Heart left ventricle (tissue), 16 donors: ENCODE measurements around the gene OASL. TPM values are rescaled to one million over a fixed set of nuclear protein-coding genes. Genes with fewer than 3 reads are reported as not detected.
"Not testable (repeated sequence)": the region's sequence is repeated elsewhere in the genome, so short reads cannot be mapped to it uniquely, and the experiment has no call there.

Source experiments
- ATAC-seq, 4 donors: fragments of 200-7000 bp; cut with Tn5 transposase; one replicate each; pipeline ENCODE4 v1.9.1; 2020 to 2022; ENCODE audit warnings: moderate library complexity in 4 of 4, mild to moderate bottlenecking in 3 of 4, moderate number of reproducible peaks in 1 of 4
- DNase-seq, 5 donors: peaks; one replicate each; pipeline ENCODE4 v3.0.0-alpha.2; 2020
- H3K27ac ChIP-seq, 12 donors: fragments of 200-600 bp; sonication (generic) in 4 of 12; one replicate each; pipeline versions ENCODE4 v1.5.0 to v1.8.0; 2016 to 2022; ENCODE audit warnings: mild to moderate bottlenecking in 2 of 12
- H3K27me3 ChIP-seq, 9 donors: fragments of 200-600 bp; sonication (generic) in 2 of 9; one replicate each; pipeline versions ENCODE4 v1.5.1 to v1.8.0; 2016 to 2022; ENCODE audit warnings: mild to moderate bottlenecking in 3 of 9
- H3K36me3 ChIP-seq, 9 donors: fragments of 200-600 bp; sonication (generic) in 2 of 9; one replicate each; pipeline versions ENCODE4 v1.5.0 to v1.8.0; 2018 to 2022; ENCODE audit warnings: mild to moderate bottlenecking in 2 of 9
- H3K4me1 ChIP-seq, 12 donors: fragments of 200-600 bp; sonication (generic) in 4 of 12; one replicate each; pipeline versions ENCODE4 v1.5.0 to v1.8.0; 2016 to 2022; ENCODE audit warnings: mild to moderate bottlenecking in 3 of 12
- H3K4me3 ChIP-seq, 12 donors: fragments of 200-600 bp; sonication (generic) in 4 of 12; one replicate each; pipeline versions ENCODE4 v1.5.0 to v1.8.0; 2017 to 2022; ENCODE audit warnings: mild to moderate bottlenecking in 9 of 12, moderate library complexity in 4 of 12
- H3K9me3 ChIP-seq, 12 donors: fragments of 200-600 bp; sonication (generic) in 4 of 12; one replicate each; pipeline versions ENCODE4 v1.5.0 to v1.8.0; 2016 to 2022; ENCODE audit warnings: mild to moderate bottlenecking in 1 of 12
- CTCF ChIP-seq, 12 donors: fragments of 200-600 bp; sonication (generic) in 4 of 12; IDR thresholded peaks; one replicate each; pipeline versions ENCODE4 v1.5.0 to v1.8.0; 2018 to 2022; ENCODE audit warnings: antibody characterized with exemption in 12 of 12, mild to moderate bottlenecking in 5 of 12
- POLR2A ChIP-seq, 2 donors: fragments of 450-650 bp; IDR thresholded peaks; one replicate each; pipeline ENCODE4 v1.6.1; 2017; ENCODE audit warnings: antibody characterized with exemption in 2 of 2, mild to moderate bottlenecking in 2 of 2, moderate library complexity in 2 of 2
- WGBS, 4 donors: extraction: QIAGEN DNeasy Blood & Tissue Kit in 2 of 4; methylation state at CpG; one replicate each; pipeline versions ENCODE4 v1.1.5 to v1.1.7; 2013 to 2018; 5-methylcytosine and 5-hydroxymethylcytosine counted together
- intact Hi-C, 10 donors: fragments of 100-400 bp; cut with DNase I; formaldehyde crosslinking; loops; one replicate each; pipeline versions ENCODE4 v1.11.1 to v1.14.2; 2022
- polyA plus RNA-seq, 2 donors: library from polyadenylated mRNA; stranded (reverse); fragments of 200-250 nt; gene quantifications; one replicate each; pipeline ENCODE4 v1.2.3, GENCODE V29; 2013
- total RNA-seq, 9 donors: library from RNA; depleted of rRNA in 2 of 9; stranded (reverse); fragments of >200 nt in 2 of 9; fragmentation: NEBNext Ultra II Directional in 3 of 9; extraction: Animal tissue kit (Norgen Biotek cat#: 25700) in 3 of 9; gene quantifications; one replicate each; pipeline versions ENCODE4 v1.1.0 to v1.2.4, GENCODE V29; 2016 to 2023
- donor health status: ischemic (EF 13 %, LVEDD 7.1; RV severe dilation, severe dysfunction).
- donor health status: healthy with polysubstance abuse.
- donor health status: DM: no; HTN: yes; CAD: no.
- donor health status: DM: no; HTN: no; CAD: no.
- donor health status: ischemic (EF 25% LVEDD 6.9; RV normal size, moderate dysfunction).
- donor health status: ischemic (EF 25% LVEDD 5.7; RV mildly dilated, moderate dysfunction).
- donor health status: healthy.
- donor health status: DM: yes; HTN: yes; CAD: no.
- donor health status: ischemic (EF 35%, LVEDD 5.7; RV mildly dilated, moderate dysfunction).
- donor health status: nonischemic (EF 11% LVEDD 7.7; RV severe dilation, severe dysfunction).
- donor health status: DM: yes; HTN: yes; CAD: no.
- donor health status: PGD.
- donor health status: ischemic (EF 29% LVEDD 5.4; RV normal size, mild dysfunction).
- donor health status: nonischemic (EF 23%, LVEDD 6.1; RV moderate dilation, normal function).

The OASL gene
- total and polyA plus RNA-seq, 11 donors = 0.32 to 5.0 (median 0.53) TPM; not detected in 1

GRCh38 chr12:121080909-121081308 lies 41.9 kb upstream of the OASL start:
- intact Hi-C loops = loop anchor here in 1 of 10 donors (10.0 kb wide), 1 partner anchor 486 kb away; no protein-coding TSS in a partner anchor
- Histone ChIP-seq H3K27me3 (no peaks in the 10 kb centered on the region), H3K9me3 (no peaks in the 10 kb centered on the region), H3K4me1 (no peaks in the 10 kb centered on the region), H3K4me3 (no peak overlapping the region), H3K36me3 (no peaks in the 10 kb centered on the region), H3K27ac (no peak overlapping the region)
- TF ChIP-seq POLR2A (IDR thresholded peaks at IDR 0.05) (no peak), CTCF (IDR thresholded peaks at IDR 0.05) (no peak)
- 90 to 99% (median 93%) methylated on average over 2 of the region's 2 CpGs for WGBS, 4 donors
- DNase-seq = no peak
- ATAC-seq = no peak

- Histone ChIP-seq H3K27me3 (no peaks in the 10 kb centered on the region), H3K36me3 (no peaks in the 10 kb centered on the region), H3K27ac (no peak overlapping the region), H3K4me1 (no peaks in the 10 kb centered on the region), H3K9me3 (no peaks in the 10 kb centered on the region), H3K4me3 (no peak overlapping the region)
- TF ChIP-seq CTCF (IDR thresholded peaks at IDR 0.05) (no peak), POLR2A (IDR thresholded peaks at IDR 0.05) (no peak)
- WGBS, 4 donors = 83 to 97% (median 93%) methylated on average over 7 to 13 of the region's 13 CpGs
- ATAC-seq (no peak), DNase-seq (no peak)
- intact Hi-C loops = loop anchor here in 1 of 10 donors (10.0 kb wide), 1 partner anchor 485 kb away; no protein-coding TSS in a partner anchor
Observed at GRCh38 chr12:121079736-121080272, 40.8 kb upstream of the OASL start.

GRCh38 chr12:121077440-121077839 lies 38.4 kb upstream of the OASL start:
- intact Hi-C loops = not testable (repeated sequence)

GRCh38 chr12:121075911-121076310 lies 36.9 kb upstream of the OASL start:
- H3K4me1 ChIP-seq, H3K36me3 ChIP-seq, H3K27ac ChIP-seq, H3K4me3 ChIP-seq, ATAC-seq, H3K27me3 ChIP-seq, intact Hi-C loops, DNase-seq: not testable (repeated sequence)
- 91 to 98% (median 94%) methylated on average over 18 to 32 of the region's 33 CpGs for WGBS, 4 donors
- peaks cover 0 to 23% (median 7%) of the 10 kb centered on the region in 12 donors for H3K9me3 ChIP-seq

More at GRCh38 chr12:121077440-121077839, 38.4 kb upstream of the OASL start:
- not testable (repeated sequence) for H3K27me3 ChIP-seq, ATAC-seq, H3K4me3 ChIP-seq, H3K27ac ChIP-seq, H3K4me1 ChIP-seq, H3K36me3 ChIP-seq, DNase-seq
- peaks cover 0 to 12% (median 4%) of the 10 kb centered on the region in 12 donors for H3K9me3 ChIP-seq
- WGBS, 4 donors = 85 to 100% (median 95%) methylated on average over 1 to 2 of the region's 3 CpGs

GRCh38 chr12:121072147-121072546 lies 33.1 kb upstream of the OASL start:
- ATAC-seq = no peak
- no peaks in the 10 kb centered on the region for H3K4me1 ChIP-seq
- intact Hi-C loops = no loop called here
- H3K4me3 ChIP-seq = no peak overlapping the region
- no peak for TF ChIP-seq CTCF (IDR thresholded peaks at IDR 0.05)
- no peak for TF ChIP-seq POLR2A (IDR thresholded peaks at IDR 0.05)
- WGBS, 4 donors = 87 to 95% (median 90%) methylated on average over 3 of the region's 3 CpGs
- no peak overlapping the region for H3K27ac ChIP-seq
- H3K36me3 ChIP-seq = no peaks in the 10 kb centered on the region
- no peak for DNase-seq
- peaks cover 0 to 11% (median 0%) of the 10 kb centered on the region in 9 donors for H3K27me3 ChIP-seq
- peaks cover 0 to 23% (median 7%) of the 10 kb centered on the region in 12 donors for H3K9me3 ChIP-seq
